ENCODE data around the gene ATXN10.

DNA sequence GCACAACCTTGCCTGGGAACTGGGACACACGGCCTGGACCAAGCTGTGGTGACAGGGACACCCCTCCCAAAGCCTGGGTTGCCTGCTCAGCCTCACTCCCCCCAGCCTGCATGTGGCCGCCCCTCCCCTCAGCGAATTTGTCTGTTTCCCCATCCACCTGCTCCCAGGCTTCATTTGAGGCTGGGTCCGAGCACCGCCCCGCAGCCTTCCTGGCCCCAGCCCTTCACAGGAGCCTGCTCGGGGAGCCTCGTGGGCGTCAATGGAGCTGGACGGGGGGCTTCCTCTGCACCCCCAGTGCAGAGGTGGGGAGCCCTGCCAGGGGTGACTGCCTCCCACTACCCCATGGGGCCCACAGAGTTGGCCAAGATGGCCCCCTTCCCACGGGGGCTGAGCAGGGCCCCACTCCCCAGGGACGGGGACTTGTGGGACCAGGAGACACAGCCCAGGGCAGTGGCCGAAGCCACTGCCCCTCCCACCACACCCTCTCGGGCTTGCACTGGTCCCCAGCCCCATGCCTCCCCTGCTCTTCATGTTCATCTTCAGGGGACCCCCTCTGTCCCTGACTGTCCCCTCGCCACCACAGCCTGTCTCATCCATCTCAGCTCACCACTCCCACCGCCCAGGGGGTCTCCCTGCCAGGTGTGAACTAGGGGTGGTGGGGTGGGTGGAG, 213.7 kb downstream of the ATXN10 start:
- TF ChIP-seq, protein P1, sequence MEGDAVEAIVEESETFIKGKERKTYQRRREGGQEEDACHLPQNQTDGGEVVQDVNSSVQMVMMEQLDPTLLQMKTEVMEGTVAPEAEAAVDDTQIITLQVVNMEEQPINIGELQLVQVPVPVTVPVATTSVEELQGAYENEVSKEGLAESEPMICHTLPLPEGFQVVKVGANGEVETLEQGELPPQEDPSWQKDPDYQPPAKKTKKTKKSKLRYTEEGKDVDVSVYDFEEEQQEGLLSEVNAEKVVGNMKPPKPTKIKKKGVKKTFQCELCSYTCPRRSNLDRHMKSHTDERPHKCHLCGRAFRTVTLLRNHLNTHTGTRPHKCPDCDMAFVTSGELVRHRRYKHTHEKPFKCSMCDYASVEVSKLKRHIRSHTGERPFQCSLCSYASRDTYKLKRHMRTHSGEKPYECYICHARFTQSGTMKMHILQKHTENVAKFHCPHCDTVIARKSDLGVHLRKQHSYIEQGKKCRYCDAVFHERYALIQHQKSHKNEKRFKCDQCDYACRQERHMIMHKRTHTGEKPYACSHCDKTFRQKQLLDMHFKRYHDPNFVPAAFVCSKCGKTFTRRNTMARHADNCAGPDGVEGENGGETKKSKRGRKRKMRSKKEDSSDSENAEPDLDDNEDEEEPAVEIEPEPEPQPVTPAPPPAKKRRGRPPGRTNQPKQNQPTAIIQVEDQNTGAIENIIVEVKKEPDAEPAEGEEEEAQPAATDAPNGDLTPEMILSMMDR (IDR thresholded peaks at IDR 0.05; ENCODE audit: low read depth, low read length): no peak
- TF ChIP-seq EZH2phosphoT487 (IDR thresholded peaks at IDR 0.05; ENCODE audit: low read depth): no peak

All from OCI-LY3 (cell line).